Type B pancreatic cell (in vitro differentiated cells): Measurements from ENCODE around the gene XIRP2. TPM values are rescaled to one million over a fixed set of nuclear protein-coding genes. Genes with fewer than 3 reads are reported as not detected.

Experiments
- DNase-seq: peaks from one replicate; pipeline ENCODE4 v3.0.0; 2021; ENCODE audit warnings: mixed read lengths; ENCODE audit not compliant: unreplicated experiment; ENCODE audit errors: extremely low spot score
- H3K27ac Mint-ChIP-seq: 2 replicates; pipeline ENCODE4 v1.8.0; 2021; ENCODE audit warnings: mild to moderate bottlenecking, mixed read lengths
- H3K27me3 Mint-ChIP-seq: 2 replicates; pipeline ENCODE4 v1.8.0; 2021; ENCODE audit warnings: mixed read lengths
- H3K36me3 Mint-ChIP-seq: 2 replicates; pipeline ENCODE4 v1.8.0; 2021; ENCODE audit warnings: mixed read lengths
- H3K4me1 Mint-ChIP-seq: one replicate; pipeline ENCODE4 v1.8.0; 2021; ENCODE audit warnings: mixed read lengths; ENCODE audit not compliant: unreplicated experiment
- H3K4me3 Mint-ChIP-seq: 2 replicates; pipeline ENCODE4 v1.8.0; 2021; ENCODE audit warnings: mild to moderate bottlenecking, mixed read lengths
- H3K9me3 Mint-ChIP-seq: 2 replicates; pipeline ENCODE4 v1.8.0; 2021; ENCODE audit warnings: mixed read lengths
- CTCF ChIP-seq: fragments of 200-600 bp; sonication (generic); conservative IDR thresholded peaks from 2 replicates; pipeline ENCODE4 v1.5.0; 2021; ENCODE audit warnings: antibody characterized with exemption, mild to moderate bottlenecking
- total RNA-seq: library from RNA; stranded (reverse); gene quantifications from 2 replicates; pipeline ENCODE4 v1.2.1, GENCODE V29; 2021; ENCODE audit warnings: low replicate concordance

The XIRP2 gene
- total RNA-seq, 1 donor from 2014 or later = 0.19 TPM

DNA sequence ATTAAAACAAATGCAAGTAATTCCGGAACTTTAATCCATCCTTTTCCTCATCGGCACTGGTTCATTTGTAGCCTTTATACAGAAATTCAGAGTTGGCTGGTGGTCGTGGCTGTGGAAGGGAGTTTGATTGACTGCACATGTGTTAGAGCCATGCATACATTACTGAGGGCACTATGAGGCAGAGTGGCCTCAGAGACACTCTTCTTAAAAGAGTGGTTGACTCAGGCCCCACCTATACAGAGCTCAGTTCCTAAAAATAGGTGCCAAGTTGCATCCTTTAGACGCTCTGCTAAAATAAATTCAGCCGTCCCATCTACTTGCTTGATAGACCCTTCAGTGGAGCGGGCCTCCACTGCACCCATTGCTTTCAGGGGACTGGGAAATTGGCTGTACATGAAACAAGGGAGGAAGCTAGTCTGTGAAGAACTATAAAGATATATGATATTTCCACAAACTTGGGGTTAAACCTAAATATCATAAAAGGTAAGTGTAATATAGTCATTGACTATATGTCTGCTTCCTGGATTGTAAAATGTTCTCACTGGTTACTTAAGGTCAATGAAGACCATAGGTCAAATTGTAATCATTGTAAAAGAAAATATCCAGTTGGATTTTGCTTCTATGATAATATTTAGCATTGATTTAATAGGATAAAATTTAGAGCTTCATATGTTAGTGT lies 298.9 kb downstream of the XIRP2 start:
- no peak for TF ChIP-seq CTCF
- DNase-seq = no peak
- Mint-ChIP-seq H3K36me3 (no peaks in the 10 kb centered on the region), H3K4me1 (no peaks in the 10 kb centered on the region), H3K27me3 (no peaks in the 10 kb centered on the region), H3K9me3 (no peaks in the 10 kb centered on the region), H3K4me3 (no peak overlapping the region), H3K27ac (no peak overlapping the region)

GRCh38 chr2:167187978-167188967 lies 300.0 kb downstream of the XIRP2 start:
- DNase-seq = no peak
- no peak for TF ChIP-seq CTCF
- Mint-ChIP-seq H3K4me3 (no peak overlapping the region), H3K27ac (no peak overlapping the region), H3K9me3 (no peaks in the 10 kb centered on the region), H3K36me3 (no peaks in the 10 kb centered on the region), H3K27me3 (no peaks in the 10 kb centered on the region), H3K4me1 (no peaks in the 10 kb centered on the region)

- no peaks in the 10 kb centered on the region for H3K4me1 Mint-ChIP-seq
- no peak for DNase-seq
- no peaks in the 10 kb centered on the region for H3K9me3 Mint-ChIP-seq
- no peak for TF ChIP-seq CTCF
- H3K4me3 Mint-ChIP-seq = no peak overlapping the region
- no peaks in the 10 kb centered on the region for H3K27me3 Mint-ChIP-seq
- H3K27ac Mint-ChIP-seq = no peak overlapping the region
- H3K36me3 Mint-ChIP-seq = no peaks in the 10 kb centered on the region
Observed at GRCh38 chr2:167190053-167190452, 301.8 kb downstream of the XIRP2 start.

DNA sequence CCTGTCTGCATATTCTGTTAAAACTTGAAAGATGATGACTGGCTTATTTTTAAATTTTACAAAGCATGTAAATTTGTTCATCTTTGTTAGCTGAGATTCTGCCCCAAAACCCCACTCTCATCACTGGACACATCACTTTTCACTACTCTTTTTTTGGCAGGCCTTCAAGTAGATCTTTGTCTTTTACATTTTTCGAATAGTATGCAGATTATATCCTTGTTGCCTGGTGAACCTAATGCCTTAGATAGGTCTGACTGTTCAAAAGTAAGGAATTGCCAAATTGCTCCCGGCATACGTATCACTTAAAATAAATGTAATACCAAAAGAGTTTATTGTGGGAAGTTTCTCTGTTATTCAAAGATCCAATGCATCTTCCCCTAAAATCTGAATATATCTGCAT lies 303.3 kb downstream of the XIRP2 start:
- no peak overlapping the region for H3K27ac Mint-ChIP-seq
- H3K27me3 Mint-ChIP-seq = no peaks in the 10 kb centered on the region
- H3K4me3 Mint-ChIP-seq = no peak overlapping the region
- no peak for DNase-seq
- no peaks in the 10 kb centered on the region for H3K9me3 Mint-ChIP-seq
- H3K36me3 Mint-ChIP-seq = no peaks in the 10 kb centered on the region
- no peaks in the 10 kb centered on the region for H3K4me1 Mint-ChIP-seq
- no peak for TF ChIP-seq CTCF

GRCh38 chr2:167192833-167193232 lies 304.6 kb downstream of the XIRP2 start:
- H3K27me3 Mint-ChIP-seq = no peaks in the 10 kb centered on the region
- peaks cover 4% of the 10 kb centered on the region for H3K4me1 Mint-ChIP-seq
- no peak overlapping the region for H3K4me3 Mint-ChIP-seq
- H3K9me3 Mint-ChIP-seq = no peaks in the 10 kb centered on the region
- no peak for DNase-seq
- H3K27ac Mint-ChIP-seq = no peak overlapping the region
- no peaks in the 10 kb centered on the region for H3K36me3 Mint-ChIP-seq
- TF ChIP-seq CTCF = no peak
